GM23338 (cell line): ENCODE data around the gene SSBP2. TPM values are rescaled to one million over a fixed set of nuclear protein-coding genes. Genes with fewer than 3 reads are reported as not detected.
A peak's percentile ranks its signal among the peaks of the same experiment; 100 is the strongest.

Source experiments
- ATAC-seq: fragments of 200-7000 bp; cut with Tn5 transposase; 3 replicates; pipeline ENCODE4 v1.9.1; 2020
- DNase-seq: peaks from one replicate; pipeline ENCODE4 v3.0.0-alpha.2; 2015; ENCODE audit warnings: low spot score
- H2AFZ ChIP-seq: fragments of 200-600 bp; sonication (generic); 2 replicates; pipeline ENCODE4 v1.8.0; 2016; ENCODE audit warnings: antibody characterized with exemption, mild to moderate bottlenecking, moderate library complexity
- H3F3A ChIP-seq: fragments of 200-600 bp; sonication (generic); replicated peaks from 2 replicates; pipeline ENCODE4 v1.8.0; 2017; ENCODE audit warnings: antibody characterized with exemption, mixed run types, low read depth
- H3K27ac ChIP-seq: fragments of 200-600 bp; sonication (generic); 2 replicates; pipeline ENCODE4 v1.6.1; 2016; ENCODE audit warnings: low read depth
- H3K27me3 ChIP-seq: fragments of 200-600 bp; sonication (generic); 2 replicates; pipeline ENCODE4 v1.8.0; 2016; ENCODE audit warnings: mild to moderate bottlenecking, mixed run types, moderate library complexity; ENCODE audit not compliant: insufficient read depth
- H3K36me3 ChIP-seq: fragments of 200-600 bp; sonication (generic); 2 replicates; pipeline ENCODE4 v1.8.0; 2016; ENCODE audit warnings: mild to moderate bottlenecking; ENCODE audit not compliant: insufficient read depth
- H3K4me1 ChIP-seq: fragments of 200-600 bp; sonication (generic); 2 replicates; pipeline ENCODE4 v1.8.0; 2016; ENCODE audit warnings: mild to moderate bottlenecking, moderate library complexity; ENCODE audit not compliant: insufficient read depth
- H3K4me2 ChIP-seq: fragments of 200-600 bp; sonication (generic); 2 replicates; pipeline ENCODE4 v1.7.1; 2017; ENCODE audit warnings: mixed run types
- H3K4me3 ChIP-seq: fragments of 200-600 bp; sonication (generic); 2 replicates; pipeline ENCODE4 v1.6.1; 2016; ENCODE audit warnings: mixed run types
- H3K79me2 ChIP-seq: fragments of 200-600 bp; sonication (generic); replicated peaks from 2 replicates; pipeline ENCODE4 v1.8.0; 2017; ENCODE audit warnings: mild to moderate bottlenecking; ENCODE audit not compliant: insufficient read depth
- H3K9me2 ChIP-seq: fragments of 200-600 bp; sonication (generic); 2 replicates; pipeline ENCODE4 v1.8.0; 2017; ENCODE audit not compliant: insufficient read depth
- H4K20me1 ChIP-seq: fragments of 200-600 bp; sonication (generic); replicated peaks from 2 replicates; pipeline ENCODE4 v1.8.0; 2017; ENCODE audit warnings: mild to moderate bottlenecking; ENCODE audit not compliant: insufficient read depth
- H3K27ac Mint-ChIP-seq: 2 replicates; pipeline ENCODE4 v1.8.0; 2020; ENCODE audit warnings: inconsistent platforms, mild to moderate bottlenecking, moderate library complexity, mixed read lengths
- H3K27me3 Mint-ChIP-seq: 3 replicates; pipeline ENCODE4 v1.8.0; 2022; ENCODE audit warnings: low read depth, mild to moderate bottlenecking, moderate library complexity, mixed read lengths, inconsistent platforms; ENCODE audit not compliant: insufficient read depth, poor library complexity
- H3K36me3 Mint-ChIP-seq: 3 replicates; pipeline ENCODE4 v1.8.0; 2021; ENCODE audit warnings: low read depth, mild to moderate bottlenecking, inconsistent platforms, moderate library complexity, mixed read lengths
- H3K4me1 Mint-ChIP-seq: 3 replicates; pipeline ENCODE4 v1.8.0; 2020; ENCODE audit warnings: mild to moderate bottlenecking, inconsistent platforms, mixed read lengths
- H3K4me3 Mint-ChIP-seq: 3 replicates; pipeline ENCODE4 v1.8.0; 2021; ENCODE audit warnings: moderate library complexity, mild to moderate bottlenecking, inconsistent platforms, mixed read lengths
- H3K9me3 Mint-ChIP-seq: 3 replicates; pipeline ENCODE4 v1.8.0; 2020; ENCODE audit warnings: moderate library complexity, mild to moderate bottlenecking, inconsistent platforms, mixed read lengths
- CREB1 ChIP-seq: fragments of 250-450 bp; sonication (Bioruptor Pico); IDR thresholded peaks from 2 replicates; pipeline ENCODE4 v1.5.0; 2020; ENCODE audit warnings: low read depth, mild to moderate bottlenecking, moderate library complexity
- CTCF ChIP-seq, 2 experiments: fragments of 200-600 bp in 1 of 2; sonication (generic) in 1 of 2; conservative IDR thresholded peaks; 2 replicates each; pipeline versions ENCODE4 v1.5.1 to v1.6.1; 2016 to 2017; ENCODE audit warnings: antibody characterized with exemption in 2 of 2, low read depth in 2 of 2, mild to moderate bottlenecking in 2 of 2, moderate library complexity in 1 of 2
- ETS1 ChIP-seq: IDR thresholded peaks from 2 replicates; pipeline ENCODE4 v1.6.1; 2016; ENCODE audit warnings: antibody characterized with exemption
- EZH2 ChIP-seq: fragments of 200-600 bp; sonication (generic); IDR thresholded peaks from one replicate; pipeline ENCODE4 v1.8.0; 2017; ENCODE audit warnings: antibody characterized with exemption, mild to moderate bottlenecking, low read depth; ENCODE audit not compliant: unreplicated experiment
- EZH2phosphoT487 ChIP-seq: fragments of 200-600 bp; sonication (generic); IDR thresholded peaks from one replicate; pipeline ENCODE4 v1.8.1; 2018; ENCODE audit warnings: antibody characterized with exemption; ENCODE audit not compliant: unreplicated experiment
- JUNB ChIP-seq: IDR thresholded peaks from one replicate; pipeline ENCODE4 v1.6.1; 2016; ENCODE audit warnings: antibody characterized with exemption; ENCODE audit not compliant: unreplicated experiment
- NANOG ChIP-seq: IDR thresholded peaks from 2 replicates; pipeline ENCODE4 v1.6.1; 2016; ENCODE audit warnings: antibody characterized with exemption, borderline replicate concordance
- POLR2AphosphoS5 ChIP-seq: IDR thresholded peaks from 2 replicates; pipeline ENCODE4 v1.6.1; 2016; ENCODE audit warnings: antibody characterized with exemption, low read depth
- REST ChIP-seq: IDR thresholded peaks from one replicate; pipeline ENCODE4 v1.6.1; 2018; ENCODE audit warnings: antibody characterized with exemption; ENCODE audit not compliant: unreplicated experiment
- STAT1 ChIP-seq: IDR thresholded peaks from one replicate; pipeline ENCODE4 v1.6.1; 2016; ENCODE audit warnings: antibody characterized with exemption; ENCODE audit not compliant: unreplicated experiment
- ZNF114 ChIP-seq: fragments of 250-450 bp; sonication (Bioruptor Pico); IDR thresholded peaks from 2 replicates; pipeline ENCODE4 v1.5.0; 2020; ENCODE audit warnings: mild to moderate bottlenecking, moderate library complexity
- ZNF331 ChIP-seq: fragments of 250-450 bp; sonication (Bioruptor Pico); IDR thresholded peaks from 2 replicates; pipeline ENCODE4 v1.5.0; 2020; ENCODE audit warnings: low read depth, mild to moderate bottlenecking, moderate library complexity
- ZNF462 ChIP-seq: fragments of 250-450 bp; sonication (Bioruptor Pico); IDR thresholded peaks from 2 replicates; pipeline ENCODE4 v1.5.0; 2020; ENCODE audit warnings: mild to moderate bottlenecking, moderate library complexity
- polyA plus RNA-seq: library from polyadenylated mRNA; unstranded; fragments of >200 nt; fragmentation: Nextera tagmentation; extraction: Ambion mirVana; gene quantifications from 2 replicates; pipeline ENCODE4 v1.2.1, GENCODE V29; 2016
- total RNA-seq: library from RNA; depleted of rRNA; stranded (reverse); fragments of >200 nt; shearing (Covaris generic); gene quantifications from 2 replicates; pipeline ENCODE4 v1.2.3, GENCODE V29; 2014

Gene SSBP2
- total and polyA plus RNA-seq, 2 experiments from 2014 or later, result 21.5 to 24.7 TPM

GRCh38 chr5:81786991-81787390, 36.1 kb upstream of the SSBP2 start:
- Histone ChIP-seq H3K4me1 (peaks cover 23% of the 10 kb centered on the region), H4K20me1 (no peaks in the 10 kb centered on the region), H3K27ac (no peak overlapping the region), H3K27me3 (no peaks in the 10 kb centered on the region), H3K4me3 (no peak overlapping the region), H3K36me3 (no peaks in the 10 kb centered on the region), H2AFZ (no peak overlapping the region; the same call in 1 of the 2 replicates), H3F3A (no peaks in the 10 kb centered on the region), H3K4me2 (peak overlapping the region; percentile 23; the same call in 1 of the 2 replicates), H3K79me2 (no peaks in the 10 kb centered on the region), H3K9me2 (no peaks in the 10 kb centered on the region)
- no peaks in the 10 kb centered on the region for H3K27me3 Mint-ChIP-seq
- peaks cover 7% of the 10 kb centered on the region; the same call in 1 of the 3 replicates for H3K36me3 Mint-ChIP-seq
- DNase-seq (no peak), ATAC-seq (no peak)
- H3K4me1 Mint-ChIP-seq, result peaks cover 26% of the 10 kb centered on the region
- TF ChIP-seq ETS1 (no peak), STAT1 (no peak), ZNF462 (CRISPR knock-in tag) (no peak), EZH2phosphoT487 (no peak), ZNF331 (no peak), JUNB (no peak), CREB1 (CRISPR knock-in tag) (no peak), EZH2 (no peak), REST (no peak), CTCF (conservative IDR thresholded peaks at IDR 0.05; ENCODE audit: low read depth in 2 of 2) (no peak), ZNF114 (CRISPR knock-in tag) (no peak), NANOG (no peak), POLR2AphosphoS5 (no peak)
- peaks cover 3% of the 10 kb centered on the region; the same call in 1 of the 3 replicates for H3K9me3 Mint-ChIP-seq
- no peak overlapping the region for H3K4me3 Mint-ChIP-seq
- peak overlapping the region; percentile 79 for H3K27ac Mint-ChIP-seq
